ENCODE data around the gene GRIA4.
"Not testable (repeated sequence)": the region's sequence is repeated elsewhere in the genome, so short reads cannot be mapped to it uniquely, and the experiment has no call there.

The GRIA4 gene

DNA sequence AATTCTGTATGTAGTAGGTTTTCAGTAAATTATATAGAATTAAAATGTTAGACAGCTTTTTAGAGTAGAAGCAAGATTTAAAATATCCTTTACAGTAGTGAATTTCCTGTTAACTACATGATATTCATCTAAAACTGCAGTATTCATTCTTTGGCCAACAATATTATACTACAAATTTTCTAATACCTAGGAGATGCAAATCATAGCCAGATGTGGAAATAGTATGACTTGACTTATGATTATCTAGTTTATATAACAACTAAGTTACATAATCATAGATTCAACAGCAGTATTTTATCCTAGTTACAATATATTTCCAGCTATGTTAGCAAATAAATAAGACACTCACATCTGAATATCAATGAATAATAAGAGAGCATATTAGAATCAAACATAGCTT lies 249.0 kb downstream of the GRIA4 start:
- DNase-seq = no peak

GRCh38 chr11:105860105-105860504 lies 250.2 kb downstream of the GRIA4 start:
- no peak for DNase-seq

- DNase-seq = no peak
These were observed 251.4 kb downstream of the GRIA4 start for GRCh38 chr11:105861225-105861624.

DNA sequence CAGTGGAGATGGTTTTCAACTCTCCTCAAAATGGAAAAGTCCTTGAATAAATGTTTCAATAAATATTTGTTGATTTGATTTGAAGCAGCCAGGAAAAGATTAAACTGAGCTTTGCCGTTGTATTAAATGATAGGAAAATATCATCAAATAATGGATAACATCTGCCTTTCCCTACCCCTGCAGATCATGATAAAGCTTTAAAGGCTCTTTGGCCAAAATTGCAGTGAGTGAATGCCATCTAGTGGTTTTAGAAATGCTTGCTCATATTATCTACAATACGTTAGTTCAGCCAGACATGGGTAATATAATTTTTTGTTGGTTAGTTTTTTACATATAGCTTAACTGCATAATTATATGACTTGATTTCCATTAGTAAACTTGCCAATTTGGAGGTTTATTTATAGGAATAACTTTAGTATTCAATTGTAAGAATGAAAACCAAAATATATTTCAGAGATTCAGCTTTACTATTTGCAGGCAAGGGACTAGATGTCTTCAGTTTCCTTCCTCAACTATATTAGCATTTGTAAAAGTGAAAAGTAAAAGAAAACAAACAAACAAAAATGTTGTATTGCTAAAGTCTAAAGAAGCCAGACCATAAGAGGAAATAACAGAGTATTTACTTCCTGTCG lies 253.0 kb downstream of the GRIA4 start:
- DNase-seq = peak in 4 of 56 donors; percentile 6 to 74 (median 26)

GRCh38 chr11:105863523-105863922 lies 253.7 kb downstream of the GRIA4 start:
- DNase-seq = no peak

GRCh38 chr11:105867742-105868141 lies 257.9 kb downstream of the GRIA4 start:
- no peak for DNase-seq

GRCh38 chr11:105868762-105869285 lies 259.0 kb downstream of the GRIA4 start:
- no peak for DNase-seq

DNA sequence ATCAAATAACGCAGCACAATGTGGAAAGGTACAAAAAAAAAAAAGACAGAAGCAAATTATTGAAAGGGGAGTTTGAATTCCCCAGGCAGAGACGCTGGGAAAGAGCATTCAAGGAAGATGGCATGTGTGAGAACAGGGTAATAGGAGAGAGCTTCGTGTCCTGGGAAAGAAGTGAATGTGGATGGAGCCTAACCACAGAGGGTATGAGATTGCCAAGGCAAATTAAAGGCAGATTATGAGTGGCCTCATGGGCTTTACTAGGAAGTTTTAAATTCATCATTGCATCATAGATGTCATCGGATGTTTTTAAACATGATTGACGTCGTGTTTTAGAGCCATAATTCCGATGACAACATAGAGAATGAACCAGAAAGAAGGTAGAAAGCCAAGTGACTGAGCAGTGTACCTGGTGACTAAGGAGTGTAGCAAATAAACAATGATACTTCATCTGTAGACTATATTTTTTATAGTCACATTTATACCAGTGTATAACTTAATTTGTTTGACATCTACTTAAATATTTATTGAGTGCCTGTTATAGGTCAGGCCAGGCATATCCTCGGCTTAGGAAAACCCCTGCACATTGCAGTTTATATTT lies 260.7 kb downstream of the GRIA4 start:
- no peak for DNase-seq

DNA sequence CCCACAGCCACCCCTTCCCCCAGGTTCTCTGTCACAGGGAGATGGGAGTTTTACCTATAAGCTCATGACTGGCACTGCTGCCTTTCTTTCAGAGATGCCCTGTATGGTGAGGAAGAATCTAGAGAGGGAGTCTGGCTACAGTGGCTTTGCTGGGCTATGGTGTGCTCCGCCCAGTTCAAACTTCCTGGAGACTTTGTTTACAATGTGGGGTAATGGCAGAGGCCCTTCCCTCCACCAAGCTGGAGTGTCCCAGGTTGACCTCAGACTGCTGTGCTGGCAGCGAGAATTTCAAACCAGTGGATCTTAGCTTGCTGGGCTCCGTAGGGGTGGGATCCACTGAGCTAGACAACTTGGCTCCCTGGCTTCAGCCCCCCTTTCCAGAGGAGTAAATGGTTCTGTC lies 268.6 kb downstream of the GRIA4 start:
- DNase-seq = no peak

- not testable (repeated sequence) for DNase-seq
These were observed 269.1 kb downstream of the GRIA4 start for GRCh38 chr11:105878927-105879326.

- DNase-seq = no peak
These were observed 271.2 kb downstream of the GRIA4 start for GRCh38 chr11:105881027-105881426.

GRCh38 chr11:105884436-105884835 lies 274.6 kb downstream of the GRIA4 start:
- no peak for DNase-seq

DNA sequence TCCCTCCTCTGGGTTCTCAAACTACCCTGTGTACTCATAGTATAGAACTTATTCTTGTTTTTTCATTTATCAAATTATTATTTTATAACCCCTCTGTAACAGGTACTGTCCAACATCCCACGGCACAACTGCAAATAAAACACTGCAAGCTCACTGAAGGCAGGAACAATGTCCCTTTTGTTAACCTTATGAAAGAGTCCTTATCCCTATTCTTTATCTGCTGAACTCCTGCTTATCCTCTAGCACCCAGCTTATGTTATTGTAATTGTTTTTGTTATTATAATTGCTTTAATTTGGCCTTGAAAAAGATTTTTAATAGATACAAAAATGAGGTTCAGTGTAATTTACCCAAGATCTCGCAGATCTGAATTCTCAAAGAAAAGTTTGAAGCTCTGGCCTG lies 281.8 kb downstream of the GRIA4 start:
- DNase-seq = no peak

- DNase-seq = no peak
These were observed 287.3 kb downstream of the GRIA4 start for GRCh38 chr11:105897161-105897560.

DNA sequence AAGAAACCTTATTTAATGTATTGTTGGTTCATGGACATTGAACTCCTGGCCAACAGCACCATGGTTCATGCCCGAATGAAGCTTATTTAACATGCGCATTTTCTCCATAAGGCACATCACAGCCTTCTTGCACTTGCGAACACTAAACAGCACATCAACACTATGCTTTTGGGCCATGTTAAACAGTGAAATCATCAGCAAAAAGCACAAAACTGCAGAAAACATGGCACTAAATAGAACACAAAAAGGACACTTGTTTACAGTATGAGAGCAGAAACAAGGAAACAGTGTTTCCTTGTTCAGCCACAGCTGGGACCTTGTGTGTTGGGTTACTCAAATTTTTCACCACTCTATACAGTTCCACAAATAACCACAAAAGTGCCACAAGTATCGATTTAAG lies 289.9 kb downstream of the GRIA4 start:
- peak in 14 of 56 donors; percentile 5 to 57 (median 25) for DNase-seq

GRCh38 chr11:105900515-105901035 lies 290.7 kb downstream of the GRIA4 start:
- no peak for DNase-seq

GRCh38 chr11:105903113-105903512 lies 293.2 kb downstream of the GRIA4 start:
- no peak for DNase-seq

DNA sequence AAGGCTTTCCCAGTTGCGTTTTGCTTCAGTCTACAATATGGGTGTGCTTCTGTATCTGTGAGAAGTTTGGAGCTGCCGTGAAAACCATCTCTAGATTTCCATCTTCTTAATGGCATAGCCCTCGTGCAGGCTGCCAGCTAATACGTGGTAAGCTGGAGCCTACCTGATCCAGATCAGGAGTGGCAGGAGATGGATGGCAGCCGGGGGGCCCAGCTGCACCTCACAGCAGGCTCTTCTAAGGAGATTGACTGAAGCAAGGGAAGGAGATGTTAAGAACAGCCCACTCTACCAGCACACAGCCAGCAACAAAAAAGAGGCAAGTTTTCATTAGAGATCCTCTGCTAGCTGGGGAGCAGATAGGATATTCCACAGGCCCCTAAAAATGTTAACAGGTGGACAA lies 296.6 kb downstream of the GRIA4 start:
- no peak for DNase-seq

DNA sequence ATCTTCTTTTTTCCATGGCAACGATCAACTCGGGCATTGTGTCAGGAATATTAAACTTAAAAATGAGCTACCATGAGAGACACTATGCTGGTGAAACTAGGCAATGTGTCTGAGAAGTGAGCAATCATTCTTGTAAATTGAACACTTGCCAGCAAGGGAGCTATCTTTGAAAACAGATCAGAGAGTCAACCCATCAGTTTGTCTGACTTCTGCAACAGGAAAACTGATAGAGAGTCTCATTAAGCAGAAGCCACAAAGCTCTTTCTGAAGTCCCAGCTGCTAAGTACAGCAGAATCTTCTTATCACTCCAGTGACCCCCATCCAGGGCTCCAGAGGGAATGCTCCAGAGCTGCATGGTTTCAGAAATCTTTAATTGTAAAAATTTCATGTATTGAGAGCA lies 297.4 kb downstream of the GRIA4 start:
- DNase-seq = no peak

- no peak for DNase-seq
These were observed 300.3 kb downstream of the GRIA4 start for GRCh38 chr11:105910095-105910715.

GRCh38 chr11:105911454-105911853 lies 301.6 kb downstream of the GRIA4 start:
- no peak for DNase-seq

GRCh38 chr11:105912666-105913065 lies 302.8 kb downstream of the GRIA4 start:
- DNase-seq = no peak

GRCh38 chr11:105915021-105915420 lies 305.1 kb downstream of the GRIA4 start:
- DNase-seq = peak in 2 of 56 donors; percentile 4 to 8

Data from amygdala (tissue), 56 donors.